ENCODE measurements around the gene EIF3I.
A peak's percentile ranks its signal among the peaks of the same experiment; 100 is the strongest.
"Not testable (repeated sequence)": the region's sequence is repeated elsewhere in the genome, so short reads cannot be mapped to it uniquely, and the experiment has no call there.

The EIF3I gene

GRCh38 chr1:32232558-32233304 is 10.5 kb downstream of the EIF3I start:
- no peak for DNase-seq (ENCODE audit: low read depth, low spot score)

DNA sequence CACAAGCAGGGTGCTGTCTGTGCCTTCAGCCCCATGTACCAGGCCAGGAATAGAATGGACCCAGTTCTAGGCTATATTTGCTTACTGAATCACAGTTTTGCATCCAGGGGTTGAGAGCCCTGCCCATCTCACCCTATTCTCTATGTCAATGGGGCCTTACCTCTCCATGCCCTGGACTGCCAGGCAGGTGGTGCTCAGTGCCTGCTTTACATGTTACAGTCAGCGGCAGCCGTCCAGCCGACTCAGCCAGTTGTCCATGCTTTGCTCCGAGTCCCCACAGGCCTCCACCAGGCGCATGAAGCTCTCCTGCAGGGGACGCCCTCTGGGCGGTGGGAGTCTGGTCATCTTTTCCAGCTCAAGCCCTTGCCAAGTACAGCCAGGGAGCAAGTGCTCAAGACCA is 12.6 kb downstream of the EIF3I start:
- DNase-seq (ENCODE audit: low read depth, low spot score): no peak

DNA sequence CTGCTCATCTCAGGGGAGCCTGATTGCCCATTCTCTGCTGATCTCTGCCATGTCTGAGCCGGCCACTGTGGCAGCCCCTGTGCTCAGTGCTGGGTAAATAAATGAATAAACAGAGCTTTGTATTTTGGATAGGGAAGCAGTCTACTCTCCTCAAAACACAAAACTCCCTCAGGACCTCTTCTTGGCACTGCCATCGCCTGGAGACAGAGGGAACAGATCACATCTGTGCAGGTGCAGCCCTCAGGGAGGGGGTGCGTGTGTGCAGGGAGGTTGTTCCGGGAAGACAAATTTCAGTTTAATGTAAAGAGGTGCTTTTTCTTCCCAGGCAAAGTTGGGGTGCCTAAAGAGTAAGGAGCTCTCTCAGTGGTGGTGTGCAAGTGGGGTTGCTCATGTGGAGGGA is 17.1 kb downstream of the EIF3I start:
- no peak for DNase-seq (ENCODE audit: low read depth, low spot score)

- no peak for DNase-seq (ENCODE audit: low read depth, low spot score)
Observed at GRCh38 chr1:32239790-32240139, 17.6 kb downstream of the EIF3I start.

DNA sequence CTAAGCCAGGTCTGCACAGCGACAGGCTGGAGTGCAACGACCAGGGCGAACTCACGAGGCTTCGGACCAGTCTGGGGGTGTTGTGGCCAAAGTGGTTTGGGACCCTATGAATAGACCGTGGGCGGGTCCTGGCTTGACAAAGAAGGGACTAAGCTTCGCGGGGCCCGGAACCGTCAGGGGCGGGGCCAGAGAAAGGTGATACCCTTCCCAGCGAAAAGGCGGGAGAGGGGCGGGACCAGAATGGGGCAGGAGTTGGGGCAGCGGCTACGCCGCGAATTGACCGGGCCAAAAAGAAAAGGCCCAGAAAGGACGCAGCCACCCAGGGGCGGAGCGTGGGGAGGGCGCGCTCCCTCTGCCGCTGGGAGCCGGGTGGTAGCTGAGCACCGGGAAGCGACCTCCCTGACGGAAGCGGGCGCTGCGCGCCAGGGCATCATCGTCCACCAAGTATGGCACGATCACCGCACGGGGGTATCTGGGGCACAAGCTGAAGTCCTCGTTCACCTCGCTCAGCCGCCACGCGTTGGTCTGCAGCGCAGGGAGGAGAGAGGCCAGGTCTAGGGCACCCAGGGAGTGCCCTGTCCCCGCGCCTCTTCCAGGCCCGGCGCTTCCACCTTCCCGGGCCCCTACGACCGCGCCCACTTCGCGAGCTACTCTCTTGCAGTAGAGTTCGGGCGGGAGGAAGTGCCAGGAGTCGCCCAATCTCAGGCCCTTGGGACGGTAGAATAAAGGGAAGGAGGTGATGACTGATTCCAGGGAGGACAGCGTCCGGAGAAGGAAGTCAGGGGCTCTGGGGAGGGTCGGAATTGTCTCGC is 18.1 kb downstream of the EIF3I start:
- peak; percentile 7 for DNase-seq (ENCODE audit: low read depth, low spot score)

- no peak for DNase-seq (ENCODE audit: low read depth, low spot score)
Observed at GRCh38 chr1:32241001-32241763, 19.0 kb downstream of the EIF3I start.

DNA sequence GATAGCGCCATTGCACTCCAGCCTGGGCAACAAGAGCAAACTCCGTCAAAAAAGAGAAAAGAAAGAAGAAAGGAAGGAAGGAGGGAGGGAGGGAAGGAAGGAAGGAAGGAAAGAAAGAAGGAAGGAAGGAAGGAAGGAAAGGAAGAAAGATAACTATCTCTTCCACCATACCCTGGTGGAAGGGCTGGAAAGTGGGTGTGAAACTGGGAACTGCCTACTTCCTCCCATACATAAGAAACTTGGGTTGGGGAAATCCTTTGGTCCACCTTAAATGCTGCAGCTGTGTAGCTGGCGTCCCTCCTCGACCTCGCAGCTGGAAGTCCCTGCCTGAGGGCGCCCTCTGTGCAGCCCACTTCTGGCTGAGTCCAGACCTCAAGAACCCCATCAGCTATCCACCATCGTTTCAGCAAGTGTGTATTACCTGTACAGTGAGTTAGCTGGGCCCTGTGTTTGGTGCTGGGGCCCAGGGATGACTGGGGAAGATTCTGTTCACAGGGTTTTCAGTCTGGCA is 20.2 kb downstream of the EIF3I start:
- no peak for DNase-seq (ENCODE audit: low read depth, low spot score)

GRCh38 chr1:32246888-32247273 is 24.7 kb downstream of the EIF3I start, which contains the start of gene FAM167B:
TSS of gene FAM167B (plus strand) at chr1:32247222. CDS start at chr1:32247422, 200 bp downstream.
- DNase-seq (ENCODE audit: low read depth, low spot score): no peak

DNA sequence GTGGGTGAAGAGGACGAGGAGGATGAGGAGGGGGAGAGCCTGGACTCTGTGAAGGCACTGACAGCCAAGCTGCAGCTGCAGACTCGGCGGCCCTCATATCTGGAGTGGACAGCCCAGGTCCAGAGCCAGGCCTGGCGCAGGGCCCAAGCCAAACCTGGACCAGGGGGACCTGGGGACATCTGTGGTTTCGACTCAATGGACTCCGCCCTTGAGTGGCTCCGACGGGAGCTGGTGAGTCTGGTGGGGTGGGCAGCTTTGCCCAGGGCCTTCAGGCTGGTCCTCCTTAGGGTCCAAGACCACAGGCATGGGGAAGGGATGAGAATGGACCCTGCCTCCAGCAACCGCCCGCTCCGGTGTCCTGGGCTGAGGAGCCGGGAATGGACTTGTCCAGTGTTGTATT is 25.2 kb downstream of the EIF3I start:
- DNase-seq (ENCODE audit: low read depth, low spot score): no peak

GRCh38 chr1:32247983-32248889 is 26.0 kb downstream of the EIF3I start:
- DNase-seq (ENCODE audit: low read depth, low spot score): peak; percentile 54

DNA sequence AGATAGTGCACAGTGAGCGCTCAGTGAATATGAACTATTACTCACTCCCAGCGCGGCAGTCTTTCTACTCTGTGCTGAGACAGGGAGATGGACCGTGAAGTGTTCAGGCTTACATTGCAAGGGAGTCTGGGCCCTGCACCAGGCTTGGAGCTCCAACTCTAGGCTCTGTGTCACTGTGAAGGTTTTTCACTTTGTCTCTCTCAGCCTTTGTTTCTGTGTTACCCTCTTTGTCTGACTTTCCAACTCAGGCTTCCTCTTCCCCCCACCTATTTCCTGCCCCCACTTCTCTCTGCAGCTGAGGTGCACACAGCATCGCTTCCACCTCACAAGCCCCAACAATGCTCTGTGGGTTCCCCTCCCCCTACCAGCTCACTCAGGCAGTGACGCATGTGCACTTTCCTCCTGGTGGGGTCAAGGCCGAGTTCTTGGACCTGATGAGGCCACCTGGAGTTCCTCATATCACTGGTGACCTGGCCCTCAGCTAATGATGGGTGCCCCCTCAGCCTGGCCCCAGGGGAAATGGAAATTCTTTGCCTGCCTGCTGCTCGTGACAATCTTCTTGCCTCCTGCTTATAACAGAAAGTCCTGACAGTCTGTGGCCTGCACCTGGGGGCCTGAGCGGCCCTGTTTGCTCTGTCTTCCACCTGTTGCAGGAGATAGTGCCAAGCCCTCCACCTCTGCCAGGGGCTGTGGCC is 27.8 kb downstream of the EIF3I start:
- DNase-seq (ENCODE audit: low read depth, low spot score): peak; percentile 66

GRCh38 chr1:32250893-32251716 is 28.9 kb downstream of the EIF3I start, which contains the start of gene LCK:
TSS of gene LCK (plus strand) at chr1:32251265. CDS start at chr1:32274330, 23,065 bp downstream.
- DNase-seq (ENCODE audit: low read depth, low spot score): no peak

GRCh38 chr1:32255072-32256071 is 33.2 kb downstream of the EIF3I start:
- DNase-seq (ENCODE audit: low read depth, low spot score): no peak

DNA sequence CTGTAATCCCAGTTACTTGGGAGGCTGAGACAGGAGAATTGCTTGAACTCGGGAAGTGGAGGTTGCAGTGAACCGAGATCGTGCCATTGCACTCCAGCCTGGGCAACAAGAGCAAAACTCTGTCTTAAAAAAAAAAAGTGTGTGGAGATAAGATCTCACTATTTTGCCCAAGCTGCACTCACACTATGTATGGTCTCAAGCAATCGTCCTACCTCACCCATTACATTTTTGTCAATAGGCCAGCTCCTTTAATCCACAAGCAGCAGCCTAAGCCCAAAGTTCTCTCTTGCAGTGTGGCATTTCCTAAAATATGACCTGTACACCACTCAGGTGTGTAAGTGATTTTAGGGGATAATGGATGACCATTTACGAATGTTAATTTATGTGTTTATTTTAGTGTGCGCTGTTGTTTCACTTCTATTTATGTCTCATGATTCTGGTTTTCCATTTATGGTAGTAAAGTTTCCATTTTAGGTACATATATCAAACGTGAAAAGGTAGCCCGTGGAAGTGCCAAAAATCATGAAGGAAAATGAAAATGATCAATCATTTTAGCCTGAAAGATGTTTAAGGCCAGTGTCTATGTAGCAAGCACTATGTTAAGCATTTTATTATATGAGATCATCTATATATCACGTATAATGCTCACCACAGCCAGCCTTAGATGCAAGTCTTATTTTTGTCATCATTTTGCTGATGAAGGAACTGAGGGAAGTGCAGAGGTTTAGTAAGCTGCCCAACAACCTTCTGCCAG is 34.4 kb downstream of the EIF3I start:
- no peak for DNase-seq (ENCODE audit: low read depth, low spot score)

DNA sequence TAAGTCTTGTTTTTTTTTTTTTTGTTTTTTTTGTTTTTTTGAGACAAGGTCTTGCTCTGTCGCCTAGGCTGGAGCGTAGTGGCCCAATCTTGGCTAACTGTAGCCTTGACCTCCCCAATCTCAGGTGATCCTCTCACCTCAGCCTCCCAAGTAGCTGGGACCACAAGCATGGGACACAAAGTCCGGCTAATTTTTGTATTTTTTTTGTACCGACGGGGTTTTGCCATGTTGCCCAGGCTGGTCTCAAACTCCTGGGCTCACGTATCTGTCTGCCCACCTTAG is 35.0 kb downstream of the EIF3I start:
- DNase-seq (ENCODE audit: low read depth, low spot score): no peak

GRCh38 chr1:32263236-32263593 is 41.0 kb downstream of the EIF3I start:
- DNase-seq (ENCODE audit: low read depth, low spot score): not testable (repeated sequence)

DNA sequence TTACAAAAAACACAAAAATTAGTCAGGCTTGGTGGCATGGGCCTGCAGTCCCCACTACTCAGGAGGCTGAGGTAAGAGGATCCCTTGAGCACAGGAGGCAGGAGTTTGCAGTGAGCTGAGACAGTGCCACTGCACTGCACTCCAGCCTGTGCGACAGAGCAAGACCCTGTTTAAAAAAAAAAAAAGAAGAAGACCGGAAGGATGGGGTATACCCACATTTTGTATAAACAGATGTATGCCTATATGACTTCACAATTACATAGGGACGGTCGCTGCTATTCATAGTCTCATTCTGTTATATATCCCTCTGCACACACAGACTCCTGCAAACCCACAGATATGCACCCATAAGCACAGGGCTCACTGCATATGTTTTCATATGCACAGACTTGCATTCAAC is 41.5 kb downstream of the EIF3I start:
- no peak for DNase-seq (ENCODE audit: low read depth, low spot score)

- no peak for DNase-seq (ENCODE audit: low read depth, low spot score)
Observed at GRCh38 chr1:32265846-32266245, 43.6 kb downstream of the EIF3I start.

Data from activated CD4-positive, CD25-positive, alpha-beta regulatory T cell treated with anti-CD3 and anti-CD28 coated beads, Interleukin-2, amount 50 U/mL, for 16 hours (primary cell).